Raji (cell line): ENCODE data around the gene LUC7L.

ENCODE experiments used
- POLR2A ChIP-seq: IDR thresholded peaks from 2 replicates; pipeline ENCODE4 v1.6.1; 2011; ENCODE audit warnings: low read depth, low read length, control low read depth; ENCODE audit not compliant: insufficient read depth

Gene LUC7L

GRCh38 chr16:164827-165538 lies 64.3 kb downstream of the LUC7L start:
- TF ChIP-seq POLR2A, result no peak

DNA sequence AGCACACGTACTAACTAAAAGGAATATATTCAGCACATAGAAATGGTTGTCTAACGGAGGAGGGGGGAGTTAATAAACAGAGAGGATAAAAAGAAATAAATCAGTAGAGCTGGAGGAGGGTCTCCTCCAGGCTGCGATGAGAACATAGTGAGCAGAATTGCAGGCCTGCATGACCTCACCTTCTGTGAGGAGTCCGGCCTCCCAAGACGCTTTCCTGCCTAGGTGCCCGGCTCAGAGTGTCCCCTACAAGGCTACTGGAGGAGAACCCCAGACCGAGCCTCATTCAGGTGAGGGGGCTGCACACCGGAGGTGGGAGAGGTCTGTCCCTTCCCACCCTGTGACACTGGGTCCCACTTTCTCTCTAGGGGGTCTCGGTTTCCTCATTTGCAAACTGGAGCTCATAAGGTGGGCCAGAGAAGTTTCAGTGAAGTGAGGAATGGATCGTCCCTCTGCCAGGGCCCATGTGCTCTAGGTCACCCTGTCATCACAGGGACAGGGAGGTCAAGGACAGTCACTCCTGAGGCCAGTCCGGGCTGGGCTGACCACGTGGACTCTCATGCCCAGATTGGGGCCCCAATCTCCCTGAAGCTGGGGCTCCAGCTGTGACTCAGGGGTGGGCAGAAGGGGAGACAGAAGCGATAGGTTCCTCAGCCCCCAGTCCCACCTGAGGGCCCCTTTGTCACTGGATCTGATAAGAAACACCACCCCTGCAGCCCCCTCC lies 66.8 kb downstream of the LUC7L start:
- no peak for TF ChIP-seq POLR2A

DNA sequence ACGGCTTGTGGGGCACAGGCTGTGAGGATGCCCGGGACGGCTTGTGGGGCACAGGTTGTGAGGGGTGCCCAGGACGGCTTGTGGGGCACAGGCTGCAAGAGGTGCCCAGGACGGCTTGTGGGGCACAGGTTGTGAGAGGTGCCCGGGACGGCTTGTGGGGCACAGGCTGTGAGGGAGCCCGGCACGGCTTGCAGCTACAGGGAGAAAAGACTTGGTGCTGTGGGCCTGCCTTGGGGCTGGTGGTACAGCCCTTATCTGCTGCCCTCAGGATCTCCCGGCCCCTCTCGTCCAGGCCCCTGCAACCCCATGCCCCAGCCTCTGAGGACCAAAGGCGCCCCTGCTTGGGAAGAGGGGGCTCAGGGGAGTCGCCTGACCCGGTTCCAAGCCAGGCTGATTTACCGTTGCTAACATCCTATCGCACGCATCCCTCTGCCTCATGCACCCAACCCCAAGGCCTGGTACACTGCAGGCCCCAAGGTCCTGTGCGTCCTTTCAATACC lies 68.5 kb downstream of the LUC7L start:
- TF ChIP-seq POLR2A, result no peak

DNA sequence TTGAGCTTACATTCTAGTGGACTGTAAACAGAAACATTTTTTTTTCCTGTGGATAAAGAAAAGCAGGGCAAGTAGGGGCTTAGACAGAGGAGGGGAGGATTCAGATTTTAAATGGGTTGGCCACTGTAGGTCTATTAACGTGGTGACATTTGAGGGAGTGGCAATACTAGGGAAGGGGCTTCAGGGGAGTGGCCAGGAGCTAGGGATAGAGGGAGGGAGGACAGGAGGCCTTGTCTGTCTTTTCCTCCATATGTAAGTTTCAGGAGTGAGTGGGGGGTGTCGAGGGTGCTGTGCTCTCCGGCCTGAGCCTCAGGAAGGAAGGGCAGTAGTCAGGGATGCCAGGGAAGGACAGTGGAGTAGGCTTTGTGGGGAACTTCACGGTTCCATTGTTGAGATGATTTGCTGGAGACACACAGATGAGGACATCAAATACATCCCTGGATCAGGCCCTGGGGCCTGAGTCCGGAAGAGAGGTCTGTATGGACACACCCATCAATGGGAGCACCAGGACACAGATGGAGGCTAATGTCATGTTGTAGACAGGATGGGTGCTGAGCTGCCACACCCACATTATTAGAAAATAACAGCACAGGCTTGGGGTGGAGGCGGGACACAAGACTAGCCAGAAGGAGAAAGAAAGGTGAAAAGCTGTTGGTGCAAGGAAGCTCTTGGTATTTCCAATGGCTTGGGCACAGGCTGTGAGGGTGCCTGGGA lies 70.0 kb downstream of the LUC7L start:
- no peak for TF ChIP-seq POLR2A

GRCh38 chr16:155031-155398 lies 74.2 kb downstream of the LUC7L start:
- TF ChIP-seq POLR2A, result no peak

DNA sequence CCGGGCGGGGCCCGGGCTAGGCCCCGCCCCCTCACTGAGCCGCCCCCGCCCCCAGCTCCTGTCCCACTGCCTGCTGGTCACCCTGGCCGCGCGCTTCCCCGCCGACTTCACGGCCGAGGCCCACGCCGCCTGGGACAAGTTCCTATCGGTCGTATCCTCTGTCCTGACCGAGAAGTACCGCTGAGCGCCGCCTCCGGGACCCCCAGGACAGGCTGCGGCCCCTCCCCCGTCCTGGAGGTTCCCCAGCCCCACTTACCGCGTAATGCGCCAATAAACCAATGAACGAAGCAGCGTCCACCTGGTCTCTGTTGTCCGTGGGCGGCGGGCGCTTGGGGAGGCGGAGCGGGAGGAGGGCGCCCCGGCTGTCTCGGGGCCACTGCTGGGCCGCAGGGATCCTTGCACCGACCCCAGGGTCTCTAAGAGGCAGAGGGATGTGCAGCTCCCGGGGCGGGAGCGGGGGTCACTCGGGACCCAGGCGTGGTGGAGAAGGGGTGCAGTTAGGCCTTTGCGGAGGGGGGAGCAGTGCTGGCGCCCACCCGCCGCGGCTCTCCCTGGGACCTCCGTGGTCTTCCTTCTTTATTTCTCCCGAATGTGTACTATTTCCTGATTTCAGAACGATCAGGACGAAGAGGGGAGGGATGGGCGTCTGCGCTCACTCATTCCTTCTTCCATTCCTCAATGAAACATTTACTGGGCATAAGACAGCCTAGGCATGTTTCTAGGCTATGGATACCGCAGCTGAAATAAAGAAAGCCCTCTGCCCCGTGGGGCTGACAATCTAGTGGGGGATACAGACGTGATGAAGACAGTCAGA lies 74.8 kb downstream of the LUC7L start:
- TF ChIP-seq POLR2A, result no peak

GRCh38 chr16:152141-153128 lies 76.8 kb downstream of the LUC7L start, which contains the start of gene HBZ:
Gene HBZ (plus strand): TSS chr16:152644. CDS start chr16:152910, 266 bp downstream.
- TF ChIP-seq POLR2A, result no peak

- TF ChIP-seq POLR2A, result no peak
Measured at GRCh38 chr16:149024-149660, 80.1 kb downstream of the LUC7L start.

DNA sequence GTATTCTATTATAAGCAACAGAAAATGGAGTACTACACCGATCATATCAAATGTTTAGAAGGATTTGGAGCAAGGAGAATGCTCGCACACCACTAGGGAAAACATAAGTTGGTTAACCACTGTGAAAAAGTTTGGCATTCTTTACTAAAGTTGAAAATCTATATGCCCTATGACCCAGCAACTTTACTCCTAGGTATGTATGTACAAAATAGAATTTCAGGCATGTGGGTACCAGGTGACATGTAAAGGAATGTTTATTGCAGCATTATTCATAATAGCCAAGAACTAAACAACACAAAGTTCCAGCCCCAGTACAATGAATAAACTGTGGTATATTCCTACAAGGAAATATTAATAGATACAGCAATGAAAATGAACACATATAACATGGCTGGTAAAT lies 82.6 kb downstream of the LUC7L start:
- TF ChIP-seq POLR2A, result no peak

DNA sequence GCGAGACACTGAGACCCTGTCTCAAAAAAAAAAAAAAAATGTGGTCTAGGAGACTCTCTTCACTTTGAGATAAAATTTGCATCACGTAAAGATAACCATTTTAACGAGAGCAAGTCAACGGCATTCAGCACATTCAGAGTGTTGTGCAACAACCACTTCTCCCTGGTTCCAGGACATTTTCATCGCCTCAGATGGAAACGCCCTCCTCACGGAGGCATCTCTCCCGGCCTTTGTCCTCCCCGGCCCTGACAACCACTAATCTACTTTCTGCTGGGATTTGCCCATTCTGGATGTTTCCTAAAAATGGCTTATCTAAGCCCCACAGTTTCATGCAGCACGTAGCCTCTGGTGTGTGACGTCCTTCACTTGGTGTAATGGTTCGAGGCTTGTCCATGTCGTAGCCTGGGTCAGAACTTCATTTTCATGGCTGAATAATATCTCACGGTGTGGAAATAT lies 84.4 kb downstream of the LUC7L start:
- TF ChIP-seq POLR2A, result no peak

DNA sequence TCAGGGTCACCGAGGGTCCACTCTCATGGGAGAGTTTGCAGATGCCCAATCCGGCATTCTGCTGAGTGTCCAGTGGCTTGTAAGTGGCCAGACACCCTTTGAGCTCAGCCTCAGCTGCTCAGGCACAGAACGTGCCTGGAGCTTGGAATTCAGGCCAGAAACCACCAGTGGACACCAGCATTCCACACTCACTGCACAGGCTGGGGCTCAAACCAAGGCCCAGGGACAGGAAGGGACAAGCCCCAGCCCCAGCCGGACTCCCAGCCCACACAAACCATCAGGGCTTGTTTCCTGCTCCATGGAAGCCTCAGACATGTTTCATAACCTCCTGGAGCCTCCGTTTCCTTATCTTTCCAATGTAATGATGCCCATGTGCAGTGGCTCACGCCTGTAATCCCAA lies 85.8 kb downstream of the LUC7L start:
- no peak for TF ChIP-seq POLR2A

DNA sequence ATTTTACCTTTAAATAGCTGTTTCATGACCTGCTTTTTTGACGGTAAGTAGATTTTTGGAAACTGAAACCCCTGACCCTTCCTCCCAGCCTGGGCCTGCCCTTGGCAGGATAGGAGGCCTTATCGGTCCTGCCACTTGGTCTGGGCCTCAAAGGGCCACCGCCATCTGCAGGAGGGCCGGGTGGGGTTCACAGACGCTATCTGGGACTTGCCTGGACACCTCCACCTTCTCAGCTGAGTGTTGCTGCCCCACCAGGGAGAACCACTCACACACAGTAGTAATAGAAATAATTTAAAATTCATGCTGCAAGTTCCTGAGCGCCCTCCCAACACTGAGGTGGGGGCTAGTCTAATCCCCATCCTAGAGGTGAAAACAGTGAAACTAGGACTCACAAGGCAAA lies 86.2 kb downstream of the LUC7L start:
- TF ChIP-seq POLR2A, result no peak

DNA sequence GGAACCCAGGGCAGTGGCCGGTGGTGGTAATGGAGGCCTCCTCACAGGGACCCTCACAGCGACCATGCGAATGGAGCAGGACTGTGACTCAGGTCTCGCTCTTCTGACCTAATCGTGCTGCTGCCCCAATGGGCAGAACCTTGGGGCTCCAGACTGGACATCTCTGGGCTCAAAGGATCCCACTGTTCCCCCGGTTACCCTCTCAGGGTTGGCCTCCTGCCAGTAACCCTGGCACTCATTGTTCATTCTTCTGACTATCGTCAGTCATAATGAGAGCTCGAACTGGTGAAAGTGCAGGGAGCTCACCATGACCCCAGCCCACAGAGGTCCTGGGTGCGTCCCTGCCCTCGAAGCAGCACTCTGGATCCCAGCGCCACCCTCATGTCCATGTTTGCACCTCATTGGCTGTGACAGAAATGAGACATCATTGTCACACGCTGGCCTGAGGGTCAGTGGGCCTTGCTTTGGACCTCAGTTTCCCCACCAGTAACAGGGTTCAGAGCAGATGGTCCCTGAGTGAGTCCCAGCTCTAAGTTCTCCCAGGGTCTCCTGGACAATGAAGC lies 86.8 kb downstream of the LUC7L start:
- TF ChIP-seq POLR2A, result no peak

DNA sequence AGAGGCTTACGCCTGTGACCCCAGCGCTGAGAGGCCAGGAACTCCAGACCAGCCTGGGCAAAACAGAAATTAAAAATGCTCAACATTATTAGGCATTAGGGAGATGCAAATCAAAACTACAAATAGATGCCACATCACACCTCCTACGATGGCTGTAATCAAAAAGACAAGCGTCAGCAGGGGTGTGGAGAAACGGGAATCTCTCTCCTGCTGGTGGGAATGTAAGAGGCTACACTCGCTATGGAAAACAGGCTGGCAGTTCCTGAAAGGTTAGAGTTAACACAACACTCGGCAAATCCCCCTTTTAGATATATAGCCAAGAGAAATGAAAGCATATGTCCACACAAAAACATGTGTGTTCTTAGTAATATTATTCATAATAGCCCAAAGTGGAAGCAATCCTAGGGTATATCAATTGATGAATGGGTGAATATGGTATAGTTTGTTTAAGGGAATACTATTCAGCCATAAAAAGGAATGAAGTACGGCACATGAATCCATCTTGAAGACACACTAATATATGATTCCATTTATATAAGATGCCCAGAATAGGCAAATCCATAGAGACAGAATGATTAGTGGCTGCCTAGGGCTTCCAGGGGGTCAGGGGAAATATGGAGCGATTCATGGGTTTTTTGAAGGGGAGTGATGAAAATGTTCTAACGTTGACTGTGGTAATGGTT lies 88.9 kb downstream of the LUC7L start:
- TF ChIP-seq POLR2A, result no peak
